Stimulated activated naive CD8-positive, alpha-beta T cell treated with anti-CD3 and anti-CD28 coated beads, Interleukin-15, Interleukin-2, amounts not matched to agents 100 U/mL and 50 U/mL, for 24 hours (primary cell): Measurements from ENCODE around the gene KRT77.
"Not testable (repeated sequence)": the region's sequence is repeated elsewhere in the genome, so short reads cannot be mapped to it uniquely, and the experiment has no call there.

ENCODE experiments used
- ATAC-seq: fragments of 150-1000 bp; cut with Tn5 transposase; one replicate; pipeline ENCODE4 v1.10.0; 2021
- DNase-seq: peaks from one replicate; pipeline ENCODE4 v3.0.0; 2021

The KRT77 gene

GRCh38 chr12:52703424-52703823 is at the start of gene KRT77:
Gene KRT77 (minus strand): TSS chr12:52703524. CDS start chr12:52703434, 90 bp downstream.
- DNase-seq (no peak), ATAC-seq (no peak)

GRCh38 chr12:52752516-52752915 is 49.2 kb upstream of the KRT77 start:
- ATAC-seq, result no peak
- no peak for DNase-seq

GRCh38 chr12:52751795-52752194 is 48.5 kb upstream of the KRT77 start:
- ATAC-seq (no peak), DNase-seq (no peak)

GRCh38 chr12:52750532-52750931 is 47.2 kb upstream of the KRT77 start:
- DNase-seq, result not testable (repeated sequence)

GRCh38 chr12:52749827-52750226 is 46.5 kb upstream of the KRT77 start:
- DNase-seq, result no peak
- no peak for ATAC-seq

More at GRCh38 chr12:52750532-52750931, 47.2 kb upstream of the KRT77 start:
- ATAC-seq, result not testable (repeated sequence)

- no peak for DNase-seq
- ATAC-seq, result no peak
Observed at GRCh38 chr12:52748578-52748977, 45.3 kb upstream of the KRT77 start.

- DNase-seq, result no peak
Observed at GRCh38 chr12:52745554-52745953, 42.2 kb upstream of the KRT77 start.

GRCh38 chr12:52744493-52745156 is 41.3 kb upstream of the KRT77 start:
- ATAC-seq, result no peak

More at GRCh38 chr12:52745554-52745953, 42.2 kb upstream of the KRT77 start:
- no peak for ATAC-seq

GRCh38 chr12:52742822-52743457 is 39.6 kb upstream of the KRT77 start:
- no peak for ATAC-seq
- DNase-seq, result no peak

More at GRCh38 chr12:52744493-52745156, 41.3 kb upstream of the KRT77 start:
- DNase-seq, result no peak

GRCh38 chr12:52742196-52742580 is 38.9 kb upstream of the KRT77 start:
- DNase-seq (no peak), ATAC-seq (no peak)

GRCh38 chr12:52741375-52742195 is 38.3 kb upstream of the KRT77 start:
- ATAC-seq, result no peak
- peak; percentile 78 for DNase-seq

GRCh38 chr12:52740584-52740983 is 37.3 kb upstream of the KRT77 start:
- DNase-seq, result no peak

GRCh38 chr12:52739963-52740362 is 36.6 kb upstream of the KRT77 start:
- ATAC-seq, result no peak
- DNase-seq, result no peak

More at GRCh38 chr12:52740584-52740983, 37.3 kb upstream of the KRT77 start:
- no peak for ATAC-seq

GRCh38 chr12:52735816-52736632 is 32.7 kb upstream of the KRT77 start:
- ATAC-seq (no peak), DNase-seq (no peak)

GRCh38 chr12:52735106-52735505 is 31.8 kb upstream of the KRT77 start:
- DNase-seq (no peak), ATAC-seq (no peak)

GRCh38 chr12:52730793-52731192 is 27.5 kb upstream of the KRT77 start:
- DNase-seq, result no peak
- no peak for ATAC-seq

- ATAC-seq, result no peak
- no peak for DNase-seq
Observed at GRCh38 chr12:52730383-52730782, 27.1 kb upstream of the KRT77 start.

GRCh38 chr12:52729147-52729546 is 25.8 kb upstream of the KRT77 start:
- no peak for ATAC-seq
- no peak for DNase-seq

GRCh38 chr12:52728374-52728773 is 25.1 kb upstream of the KRT77 start:
- no peak for DNase-seq
- no peak for ATAC-seq

GRCh38 chr12:52727037-52727436 is 23.7 kb upstream of the KRT77 start:
- DNase-seq, result no peak
- no peak for ATAC-seq

- ATAC-seq, result no peak
- no peak for DNase-seq
Observed at GRCh38 chr12:52726451-52726850, 23.1 kb upstream of the KRT77 start.

GRCh38 chr12:52724384-52724783 is 21.1 kb upstream of the KRT77 start:
- no peak for DNase-seq
- ATAC-seq, result no peak
